Endothelial cell of umbilical vein (primary cell): Measurements from ENCODE around the gene SLC44A3. TPM values are rescaled to one million over a fixed set of nuclear protein-coding genes. Genes with fewer than 3 reads are reported as not detected.

Experiments used
- BruUV-seq: library from RNA; stranded (reverse); fragments of 400-500 nt; replicated peaks from 2 replicates; lab custom pipeline; 2021; lab: Mats Ljungman, UMichigan
- CTCF ChIA-PET: fragments of 300-600, 350-600 bp; sonication (Branson Sonifier 250); formaldehyde crosslinking; loops from one replicate; lab custom pipeline; 2021; ENCODE audit warnings: antibody characterized with exemption, inconsistent platforms; lab: Charles Lee
- POLR2A ChIA-PET: fragments of 300-600, 350-600 bp; sonication (Branson Sonifier 250); formaldehyde crosslinking; loops from one replicate; lab custom pipeline; 2021; ENCODE audit warnings: antibody characterized with exemption, inconsistent platforms; lab: Charles Lee
- DNase-seq: peaks from one replicate; pipeline ENCODE4 v3.0.0-alpha.2; 2011; ENCODE audit warnings: low read depth, low spot score
- FAIRE-seq: peaks from 2 replicates; lab custom pipeline; 2011; peaks lifted over from hg19 to GRCh38; lab: Jason Lieb, UNC
- H2AFZ ChIP-seq: 2 replicates; pipeline ENCODE4 v1.6.0; 2012; ENCODE audit warnings: low read depth, low read length, control low read depth, inconsistent platforms
- H3K27ac ChIP-seq: 2 replicates; pipeline ENCODE4 v1.5.1; 2011; ENCODE audit warnings: low read depth, mild to moderate bottlenecking, control low read depth, low read length, moderate library complexity; ENCODE audit not compliant: insufficient read depth
- H3K27me3 ChIP-seq, 2 experiments: 2 replicates each; pipeline versions ENCODE4 v1.6.0 to v1.6.1; 2011; ENCODE audit warnings: low read length in 2 of 2, mixed read lengths in 1 of 2; ENCODE audit not compliant: control insufficient read depth in 2 of 2, insufficient read depth in 2 of 2
- H3K36me3 ChIP-seq, 2 experiments: 2 replicates in 1 of 2; 3 replicates in 1 of 2; pipeline ENCODE4 v1.5.1; 2011; ENCODE audit warnings: low read length in 2 of 2, mild to moderate bottlenecking in 1 of 2, moderate library complexity in 1 of 2; ENCODE audit not compliant: control insufficient read depth in 2 of 2, insufficient read depth in 2 of 2; ENCODE audit errors: extremely low read depth in 1 of 2
- H3K4me1 ChIP-seq: 3 replicates; pipeline ENCODE4 v1.5.1; 2011; ENCODE audit warnings: mild to moderate bottlenecking, low read length; ENCODE audit not compliant: control insufficient read depth, insufficient read depth; ENCODE audit errors: extremely low read depth
- H3K4me2 ChIP-seq: 2 replicates; pipeline ENCODE4 v1.6.1; 2011; ENCODE audit warnings: low read length, control low read depth, mixed read lengths; ENCODE audit not compliant: insufficient read depth
- H3K4me3 ChIP-seq, 3 experiments: fragments of 200-600 bp in 1 of 3; sonication (generic), shearing (Covaris generic) in 1 of 3; replicated peaks in 1 of 3; 2 replicates each; pipeline ENCODE4 v1.5.1; 2011 to 2016; ENCODE audit warnings: control low read depth in 3 of 3, low read length in 3 of 3, mild to moderate bottlenecking in 2 of 3, inconsistent platforms in 1 of 3, low read depth in 1 of 3, moderate library complexity in 1 of 3; ENCODE audit not compliant: insufficient read depth in 1 of 3
- H3K79me2 ChIP-seq: 2 replicates; pipeline ENCODE4 v1.6.0; 2012; ENCODE audit warnings: low read length, inconsistent platforms; ENCODE audit not compliant: control insufficient read depth, insufficient read depth
- H3K9ac ChIP-seq: replicated peaks from 2 replicates; pipeline ENCODE3; 2011; ENCODE audit warnings: low read length, control low read depth; ENCODE audit not compliant: insufficient read depth; ENCODE audit errors: extremely low read depth
- H3K9me1 ChIP-seq: replicated peaks from 3 replicates; pipeline ENCODE4 v1.6.0; 2011; ENCODE audit warnings: mild to moderate bottlenecking, low read length; ENCODE audit not compliant: control insufficient read depth, insufficient read depth; ENCODE audit errors: extremely low read depth
- H3K9me3 ChIP-seq: replicated peaks from 2 replicates; pipeline ENCODE4 v1.5.1; 2012; ENCODE audit warnings: low read length, inconsistent platforms; ENCODE audit not compliant: control insufficient read depth, insufficient read depth
- H4K20me1 ChIP-seq: replicated peaks from 2 replicates; pipeline ENCODE3; 2011; ENCODE audit warnings: mild to moderate bottlenecking, low read length; ENCODE audit not compliant: control insufficient read depth, insufficient read depth; ENCODE audit errors: extremely low read depth
- CTCF ChIP-seq, 2 donors: IDR thresholded peaks; 1 replicate in 1 of 2; 2 replicates in 1 of 2; pipeline ENCODE4 v1.5.1; 2011; ENCODE audit warnings: low read length in 2 of 2, mild to moderate bottlenecking in 2 of 2, moderate library complexity in 2 of 2, control low read depth in 1 of 2, inconsistent platforms in 1 of 2, low read depth in 1 of 2; ENCODE audit not compliant: insufficient read depth in 1 of 2; ENCODE audit errors: extremely low read depth in 1 of 2
- EZH2 ChIP-seq: IDR thresholded peaks from 2 replicates; pipeline ENCODE4 v1.6.1; 2012; ENCODE audit warnings: borderline replicate concordance, low read depth, mild to moderate bottlenecking, moderate library complexity, low read length, inconsistent platforms; ENCODE audit not compliant: severe bottlenecking
- FOS ChIP-seq: IDR thresholded peaks from 2 replicates; pipeline ENCODE4 v1.6.1; 2011; ENCODE audit warnings: mild to moderate bottlenecking, low read length, moderate library complexity, borderline replicate concordance; ENCODE audit not compliant: insufficient read depth
- GATA2 ChIP-seq: IDR thresholded peaks from 2 replicates; pipeline ENCODE4 v1.7.0; 2011; ENCODE audit warnings: low read depth, mild to moderate bottlenecking, moderate library complexity, mixed read lengths, low read length; ENCODE audit not compliant: insufficient read length, insufficient read depth
- JUN ChIP-seq: IDR thresholded peaks from 2 replicates; pipeline ENCODE4 v1.6.1; 2011; ENCODE audit warnings: borderline replicate concordance, low read depth; ENCODE audit not compliant: insufficient read length, insufficient read depth
- MYC ChIP-seq: IDR thresholded peaks from one replicate; pipeline ENCODE4 v1.6.1; 2011; ENCODE audit warnings: mild to moderate bottlenecking, low read depth, low read length
- POLR2A ChIP-seq: IDR thresholded peaks from 2 replicates; pipeline ENCODE4 v1.6.1; 2012; ENCODE audit warnings: low read depth, mild to moderate bottlenecking, control low read depth, low read length
- POLR2AphosphoS5 ChIP-seq: IDR thresholded peaks from 2 replicates; pipeline ENCODE4 v1.6.1; 2012; ENCODE audit warnings: low read depth, mild to moderate bottlenecking, control low read depth, low read length, moderate library complexity; ENCODE audit not compliant: insufficient read depth
- dilution Hi-C: fragments of 300-500 bp; cut with MboI; formaldehyde crosslinking; loops from one replicate; pipeline ENCODE4 v1.15.0; 2019; ENCODE audit warnings: low sequenced_read_pairs; ENCODE audit not compliant: extremely low pct_ligation_motif_present
- intact Hi-C: fragments of 100-400 bp; cut with micrococcal nuclease; formaldehyde crosslinking; loops from one replicate; pipeline ENCODE4 v1.10.0; 2022
- polyA plus RNA-seq, 4 experiments: library from polyadenylated mRNA; depleted of rRNA in 3 of 4; stranded (reverse) in 3 of 4; unstranded in 1 of 4; fragments of >200 nt; gene quantifications; 2 replicates each; pipeline versions ENCODE4 v1.2.1 to v1.2.3, GENCODE V29; 2011 to 2012; ENCODE audit warnings: missing spikeins in 1 of 4
- total RNA-seq: library from RNA; stranded (reverse); gene quantifications from 2 replicates; pipeline ENCODE4 v1.2.3, GENCODE V29; 2021
- TF ChIP-seq, protein P1 (sequence below): IDR thresholded peaks from 2 replicates; pipeline ENCODE4 v1.6.1; 2011; ENCODE audit not compliant: insufficient read depth, insufficient read length

Gene SLC44A3
- total and polyA plus RNA-seq, 2 donors (not counting 3 experiments of a cell fraction or from before 2014, with no cell fraction given): 0.29 to 0.42 TPM

DNA sequence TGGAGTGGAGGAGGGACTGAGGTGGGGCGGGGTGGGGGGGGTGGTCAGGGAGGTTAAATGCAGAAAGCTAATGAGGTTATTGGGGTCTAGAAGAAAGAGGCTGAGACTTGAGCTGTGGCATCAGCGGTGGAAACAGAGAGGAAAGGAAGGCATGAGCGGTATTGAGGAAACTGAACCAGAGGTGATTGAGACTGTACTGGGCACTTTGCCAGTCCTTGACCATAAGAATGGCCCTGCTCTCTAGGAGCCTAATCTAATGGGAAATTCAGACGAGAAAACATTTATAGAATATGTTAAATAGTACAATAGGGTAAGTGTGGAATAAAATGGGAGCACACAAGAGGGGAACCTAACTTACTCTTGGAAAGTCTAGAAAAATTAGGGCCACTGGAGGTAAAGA, 23.7 kb downstream of the SLC44A3 start:
- H3K9me3 ChIP-seq: no peaks in the 10 kb centered on the region
- no peaks in the 10 kb centered on the region for H3K9me1 ChIP-seq
- intact Hi-C loops: no loop called here
- peaks cover 0 to 13% of the 10 kb centered on the region in 2 experiments for H3K27me3 ChIP-seq
- no peak for TF ChIP-seq CTCF (IDR thresholded peaks at IDR 0.05; ENCODE audit: extremely low read depth in 1 of 2, insufficient read depth in 1 of 2, low read depth in 1 of 2, low read length in 2 of 2)
- no peak for TF ChIP-seq JUN
- TF ChIP-seq MYC: no peak
- no peak for TF ChIP-seq EZH2
- TF ChIP-seq FOS: no peak
- TF ChIP-seq, protein P1, sequence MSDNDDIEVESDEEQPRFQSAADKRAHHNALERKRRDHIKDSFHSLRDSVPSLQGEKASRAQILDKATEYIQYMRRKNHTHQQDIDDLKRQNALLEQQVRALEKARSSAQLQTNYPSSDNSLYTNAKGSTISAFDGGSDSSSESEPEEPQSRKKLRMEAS: no peak
- TF ChIP-seq GATA2: no peak
- no peak for TF ChIP-seq POLR2AphosphoS5
- no peak for TF ChIP-seq POLR2A
- ChIA-PET POLR2A (no interaction called here), CTCF (interaction anchor here (1.3 to 2.2 kb wide), 2 partner anchors 198 to 200 kb away, joined by 5 to 7 read pairs; no protein-coding TSS in a partner anchor)
- no peaks in the 10 kb centered on the region for H3K79me2 ChIP-seq
- H3K4me1 ChIP-seq: peaks cover 4% of the 10 kb centered on the region
- DNase-seq (peak; percentile 45), FAIRE-seq (peak; percentile 91)
- H2AFZ ChIP-seq: no peak overlapping the region
- no peaks in the 10 kb centered on the region for H3K36me3 ChIP-seq
- no peaks in the 10 kb centered on the region for H4K20me1 ChIP-seq
- BruUV-seq: no TSS peak
- no peak overlapping the region for H3K4me3 ChIP-seq
- no peak overlapping the region for H3K9ac ChIP-seq
- H3K4me2 ChIP-seq: no peak overlapping the region
- dilution Hi-C loops: no loop called here
- H3K27ac ChIP-seq: no peak overlapping the region
